ENCODE measurements around the gene COPG1. TPM values are rescaled to one million over a fixed set of nuclear protein-coding genes. Genes with fewer than 3 reads are reported as not detected.

Gene COPG1
- total and polyA plus RNA-seq, 2 experiments from 2014 or later, result 169 to 185 TPM

DNA sequence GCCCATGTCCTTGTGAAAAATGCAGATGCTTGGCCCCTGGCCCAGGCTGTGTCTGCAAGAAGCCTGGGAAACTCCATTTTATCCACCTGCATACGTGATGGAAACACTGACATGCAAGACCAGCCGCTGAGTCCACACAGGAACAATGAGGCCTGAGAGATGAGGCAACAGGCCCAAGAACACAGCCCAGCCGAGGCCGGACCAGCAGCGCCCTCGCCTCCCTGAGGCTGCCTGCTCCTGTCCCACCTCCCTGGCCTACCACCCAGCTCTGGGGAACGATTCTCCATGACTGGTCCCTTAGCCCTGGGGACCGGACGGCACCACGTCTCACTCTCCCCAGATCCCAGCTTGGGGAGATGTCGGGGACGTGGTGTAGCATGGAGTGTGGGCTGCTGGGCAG, 76.7 kb downstream of the COPG1 start:
- Histone ChIP-seq H3K36me3 (replicated peaks; ENCODE audit: insufficient read depth, low read depth) (no peaks in the 10 kb centered on the region), H3K27me3 (no peaks in the 10 kb centered on the region), H3K4me2 (no peak overlapping the region), H4K20me1 (ENCODE audit: insufficient read depth, poor library complexity, severe bottlenecking) (no peaks in the 10 kb centered on the region), H3K9me2 (replicated peaks; ENCODE audit: insufficient read depth) (no peaks in the 10 kb centered on the region), H3K4me1 (ENCODE audit: insufficient read depth) (no peaks in the 10 kb centered on the region), H3K9me3 (ENCODE audit: low read depth) (no peaks in the 10 kb centered on the region), H3K27ac (no peak overlapping the region), H3K4me3 (no peak overlapping the region), H3K79me2 (no peaks in the 10 kb centered on the region), H2AFZ (no peak overlapping the region)
- DNase-seq (ENCODE audit: low spot score), result no peak
- 94% methylated on average over 12 of the region's 12 CpGs for WGBS (ENCODE audit: low lambda C conversion rate, missing lambda C conversion rate)
- TF ChIP-seq EZH2 (IDR thresholded peaks at IDR 0.05; ENCODE audit: borderline replicate concordance) (no peak), EZH2phosphoT487 (IDR thresholded peaks at IDR 0.05; ENCODE audit: low read depth, severe bottlenecking, unreplicated experiment) (no peak)
- TF ChIP-seq, protein P1, sequence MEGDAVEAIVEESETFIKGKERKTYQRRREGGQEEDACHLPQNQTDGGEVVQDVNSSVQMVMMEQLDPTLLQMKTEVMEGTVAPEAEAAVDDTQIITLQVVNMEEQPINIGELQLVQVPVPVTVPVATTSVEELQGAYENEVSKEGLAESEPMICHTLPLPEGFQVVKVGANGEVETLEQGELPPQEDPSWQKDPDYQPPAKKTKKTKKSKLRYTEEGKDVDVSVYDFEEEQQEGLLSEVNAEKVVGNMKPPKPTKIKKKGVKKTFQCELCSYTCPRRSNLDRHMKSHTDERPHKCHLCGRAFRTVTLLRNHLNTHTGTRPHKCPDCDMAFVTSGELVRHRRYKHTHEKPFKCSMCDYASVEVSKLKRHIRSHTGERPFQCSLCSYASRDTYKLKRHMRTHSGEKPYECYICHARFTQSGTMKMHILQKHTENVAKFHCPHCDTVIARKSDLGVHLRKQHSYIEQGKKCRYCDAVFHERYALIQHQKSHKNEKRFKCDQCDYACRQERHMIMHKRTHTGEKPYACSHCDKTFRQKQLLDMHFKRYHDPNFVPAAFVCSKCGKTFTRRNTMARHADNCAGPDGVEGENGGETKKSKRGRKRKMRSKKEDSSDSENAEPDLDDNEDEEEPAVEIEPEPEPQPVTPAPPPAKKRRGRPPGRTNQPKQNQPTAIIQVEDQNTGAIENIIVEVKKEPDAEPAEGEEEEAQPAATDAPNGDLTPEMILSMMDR (IDR thresholded peaks at IDR 0.05; ENCODE audit: poor library complexity), result no peak

DNA sequence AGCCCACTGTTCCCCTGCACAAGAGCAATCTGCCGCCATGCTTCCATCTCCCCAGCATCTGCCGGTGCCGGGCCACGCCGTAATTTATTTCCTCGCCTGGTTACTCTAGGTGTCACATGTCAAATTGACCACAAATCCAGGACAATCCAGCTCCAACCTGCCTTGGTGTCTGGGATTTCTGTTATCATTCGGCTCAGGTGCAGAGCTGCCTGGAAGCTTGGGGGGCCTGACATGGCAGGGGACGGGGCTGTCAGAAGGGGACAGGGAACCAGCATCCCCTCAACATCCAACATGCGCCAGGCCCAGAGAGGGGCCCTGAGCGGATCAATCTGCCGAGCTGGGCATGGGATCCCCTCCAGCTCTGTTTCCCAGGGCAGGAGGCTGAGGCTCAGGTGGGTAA, 77.2 kb downstream of the COPG1 start:
- H3K9me3 ChIP-seq (ENCODE audit: low read depth), result no peaks in the 10 kb centered on the region
- no peak overlapping the region for H3K27ac ChIP-seq
- no peak overlapping the region for H2AFZ ChIP-seq
- TF ChIP-seq EZH2 (IDR thresholded peaks at IDR 0.05; ENCODE audit: borderline replicate concordance), result no peak
- TF ChIP-seq, protein P1 (IDR thresholded peaks at IDR 0.05; ENCODE audit: poor library complexity), result no peak
- TF ChIP-seq EZH2phosphoT487 (IDR thresholded peaks at IDR 0.05; ENCODE audit: low read depth, severe bottlenecking, unreplicated experiment), result no peak
- H3K27me3 ChIP-seq, result no peaks in the 10 kb centered on the region
- H3K79me2 ChIP-seq, result no peaks in the 10 kb centered on the region
- H3K4me3 ChIP-seq, result no peak overlapping the region
- no peaks in the 10 kb centered on the region for H4K20me1 ChIP-seq (ENCODE audit: insufficient read depth, poor library complexity, severe bottlenecking)
- no peak for DNase-seq (ENCODE audit: low spot score)
- WGBS (ENCODE audit: low lambda C conversion rate, missing lambda C conversion rate), result 92% methylated on average over 10 of the region's 11 CpGs
- no peaks in the 10 kb centered on the region for H3K9me2 ChIP-seq (replicated peaks; ENCODE audit: insufficient read depth)
- H3K4me1 ChIP-seq (ENCODE audit: insufficient read depth), result no peaks in the 10 kb centered on the region
- no peak overlapping the region for H3K4me2 ChIP-seq
- no peaks in the 10 kb centered on the region for H3K36me3 ChIP-seq (replicated peaks; ENCODE audit: insufficient read depth, low read depth)

Small RNA genes lying within 50 kb of the gene (microRNA-seq; reads per million reads assigned to microRNA genes)
- not detected for gene MIR6826

Small RNA genes lying within 50 kb of the gene (small RNA-seq; reads per million reads assigned to genes)
- gene MIR6826 (not detected), gene RPS27P12 (not detected)

Other genes starting within 250 kb of the COPG1 start
- 0.23 and 0.76 TPM in 2 replicates for gene EFCC1, start 248.3 kb upstream of the COPG1 start, total RNA-seq
- 0.11 and 0.50 TPM in 2 replicates for gene EFCC1, start 248.3 kb upstream of the COPG1 start, polyA plus RNA-seq
- not detected in 2 replicates for gene GP9, start 188.8 kb upstream of the COPG1 start, total RNA-seq
- gene GP9, start 188.8 kb upstream of the COPG1 start, polyA plus RNA-seq, result not detected in 2 replicates
- gene RAB43, start 127.8 kb upstream of the COPG1 start, total RNA-seq, result 22.2 and 23.5 TPM in 2 replicates
- gene RAB43, start 127.8 kb upstream of the COPG1 start, polyA plus RNA-seq, result 23.2 and 27.1 TPM in 2 replicates
- 20.1 and 23.0 TPM in 2 replicates for gene ISY1, start 88.5 kb upstream of the COPG1 start, total RNA-seq
- 35.8 and 38.8 TPM in 2 replicates for gene ISY1, start 88.5 kb upstream of the COPG1 start, polyA plus RNA-seq
- gene CNBP, start 65.7 kb upstream of the COPG1 start, total RNA-seq, result 289 and 295 TPM in 2 replicates
- gene CNBP, start 65.7 kb upstream of the COPG1 start, polyA plus RNA-seq, result 308 and 316 TPM in 2 replicates
- 16.8 and 20.1 TPM in 2 replicates for gene HMCES, start 29.3 kb downstream of the COPG1 start, total RNA-seq
- 30.0 and 34.3 TPM in 2 replicates for gene HMCES, start 29.3 kb downstream of the COPG1 start, polyA plus RNA-seq
- gene EFCAB12, start 179.0 kb downstream of the COPG1 start, total RNA-seq, result 0.20 and 0.44 TPM in 2 replicates
- gene EFCAB12, start 179.0 kb downstream of the COPG1 start, polyA plus RNA-seq, result 0.19 and 1.5 TPM in 2 replicates
- 25.0 and 27.5 TPM in 2 replicates for gene MBD4, start 190.3 kb downstream of the COPG1 start, total RNA-seq
- gene MBD4, start 190.3 kb downstream of the COPG1 start, polyA plus RNA-seq, result 20.8 and 22.2 TPM in 2 replicates
- gene IFT122, start 190.6 kb downstream of the COPG1 start, total RNA-seq, result 14.6 and 17.3 TPM in 2 replicates
- gene IFT122, start 190.6 kb downstream of the COPG1 start, polyA plus RNA-seq, result 11.4 and 15.6 TPM in 2 replicates

Measured in hepatocyte (in vitro differentiated cells).